GM10266 (cell line): ENCODE results near the gene PFKM.

Source experiments
- DNase-seq: peaks from one replicate; pipeline ENCODE4 v3.0.0; 2012; ENCODE audit errors: extremely low spot score
- TF ChIP-seq, protein P1 (sequence below): IDR thresholded peaks from 2 replicates; pipeline ENCODE4 v1.5.1; 2012; ENCODE audit warnings: mild to moderate bottlenecking, low read depth; ENCODE audit not compliant: control insufficient read depth, insufficient read depth; ENCODE audit errors: missing control alignments

The PFKM gene

DNA sequence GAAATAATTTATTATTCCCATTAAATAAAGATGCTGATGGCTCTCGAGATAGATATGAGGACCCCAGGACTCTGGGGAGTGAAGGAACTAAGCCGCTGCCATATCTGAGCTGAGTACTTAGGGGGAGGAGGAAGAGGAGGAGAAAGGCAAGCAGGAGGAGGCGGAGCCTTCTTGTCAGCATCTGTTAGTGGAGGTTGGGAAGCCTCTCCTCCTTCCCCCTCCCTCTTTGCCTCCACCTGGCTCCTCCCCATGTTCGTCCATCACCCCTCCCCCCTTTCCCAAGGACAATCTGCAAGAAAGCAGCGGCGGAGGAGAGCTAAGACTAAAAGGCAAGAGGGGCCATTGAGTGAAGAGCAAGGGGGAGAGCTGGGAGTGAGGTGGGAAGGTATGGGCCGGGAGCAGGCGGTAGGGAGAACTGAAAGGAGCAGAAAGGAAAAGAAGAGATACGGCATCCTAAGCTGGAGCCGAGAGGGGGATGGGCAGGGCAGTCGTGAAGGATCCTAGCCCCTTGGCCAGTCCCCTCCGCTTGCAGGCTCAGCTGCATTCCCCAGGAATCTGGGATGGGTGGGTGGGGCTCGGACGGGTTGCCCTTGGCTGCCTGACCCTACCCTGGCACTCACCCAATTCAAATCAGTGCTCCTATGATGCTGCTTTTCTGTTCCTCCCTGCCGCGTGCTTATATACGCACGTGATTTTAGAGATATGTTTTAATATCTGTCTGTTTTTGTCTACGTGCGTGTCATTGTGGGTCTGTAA lies at the start of gene PFKM:
Gene PFKM, plus strand, starts transcription at position 287 of the 756 bp plus-strand sequence. CDS start 3,411 bp downstream, outside the sequence.
- peak; percentile 89 for DNase-seq
- TF ChIP-seq, protein P1, sequence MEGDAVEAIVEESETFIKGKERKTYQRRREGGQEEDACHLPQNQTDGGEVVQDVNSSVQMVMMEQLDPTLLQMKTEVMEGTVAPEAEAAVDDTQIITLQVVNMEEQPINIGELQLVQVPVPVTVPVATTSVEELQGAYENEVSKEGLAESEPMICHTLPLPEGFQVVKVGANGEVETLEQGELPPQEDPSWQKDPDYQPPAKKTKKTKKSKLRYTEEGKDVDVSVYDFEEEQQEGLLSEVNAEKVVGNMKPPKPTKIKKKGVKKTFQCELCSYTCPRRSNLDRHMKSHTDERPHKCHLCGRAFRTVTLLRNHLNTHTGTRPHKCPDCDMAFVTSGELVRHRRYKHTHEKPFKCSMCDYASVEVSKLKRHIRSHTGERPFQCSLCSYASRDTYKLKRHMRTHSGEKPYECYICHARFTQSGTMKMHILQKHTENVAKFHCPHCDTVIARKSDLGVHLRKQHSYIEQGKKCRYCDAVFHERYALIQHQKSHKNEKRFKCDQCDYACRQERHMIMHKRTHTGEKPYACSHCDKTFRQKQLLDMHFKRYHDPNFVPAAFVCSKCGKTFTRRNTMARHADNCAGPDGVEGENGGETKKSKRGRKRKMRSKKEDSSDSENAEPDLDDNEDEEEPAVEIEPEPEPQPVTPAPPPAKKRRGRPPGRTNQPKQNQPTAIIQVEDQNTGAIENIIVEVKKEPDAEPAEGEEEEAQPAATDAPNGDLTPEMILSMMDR, result no peak

DNA sequence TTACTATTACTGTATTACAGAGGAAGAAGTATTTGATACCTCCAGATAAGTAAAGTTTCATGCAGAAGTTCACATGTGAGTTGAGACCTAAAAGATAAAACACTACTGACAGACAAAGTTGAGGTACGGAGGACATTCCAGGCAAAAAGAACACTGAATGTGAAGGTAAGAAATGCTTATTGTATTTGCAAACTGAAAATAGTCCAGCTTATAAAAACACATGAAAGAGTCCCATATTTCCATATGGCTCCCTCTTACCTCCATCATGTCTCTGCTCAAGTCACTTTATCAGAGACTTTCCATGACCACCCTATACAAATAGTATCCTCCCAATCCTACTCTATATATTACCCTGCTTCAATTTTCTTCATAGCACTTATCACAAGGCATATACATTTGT lies 49.1 kb upstream of the PFKM start:
- TF ChIP-seq, protein P1, result no peak
- DNase-seq, result no peak

DNA sequence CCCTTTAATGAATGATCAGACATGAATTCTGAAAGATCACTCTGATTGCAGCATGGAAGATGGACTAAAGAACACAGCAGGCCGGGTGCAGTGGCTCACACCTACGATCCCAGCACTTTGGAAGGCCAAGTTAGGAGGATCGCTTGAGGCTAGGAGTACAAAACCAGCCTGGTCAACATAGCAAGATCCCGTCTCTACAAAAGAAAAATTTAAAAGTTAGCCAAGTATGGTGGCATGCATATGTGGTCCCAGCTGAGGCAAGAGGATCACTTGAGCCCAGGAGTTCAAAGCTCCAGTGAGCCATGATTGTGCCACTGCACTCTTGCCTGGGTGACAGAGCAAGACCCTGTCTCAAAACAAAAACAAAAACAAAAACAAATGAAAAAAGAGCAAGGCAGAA lies 48.4 kb upstream of the PFKM start:
- no peak for DNase-seq
- TF ChIP-seq, protein P1, result no peak

DNA sequence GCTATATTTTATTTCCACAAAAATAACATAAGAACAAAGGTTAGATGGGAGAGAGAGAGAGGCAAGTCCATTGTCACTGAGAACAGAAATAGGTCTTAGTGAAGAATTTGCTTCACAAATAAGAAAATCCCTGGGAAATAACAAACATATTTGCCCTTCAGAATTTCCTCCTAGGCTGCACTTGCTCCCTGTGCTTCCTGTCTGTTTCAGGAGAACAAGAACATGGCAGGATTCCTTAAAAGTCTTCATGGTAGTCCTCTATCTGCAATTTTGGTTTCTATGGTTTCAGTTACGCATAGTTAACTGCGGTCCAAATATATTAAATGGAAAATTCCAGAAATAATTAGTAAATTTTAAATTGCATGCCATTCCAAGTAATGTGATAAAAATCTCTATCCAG lies 47.4 kb upstream of the PFKM start:
- DNase-seq, result no peak

DNA sequence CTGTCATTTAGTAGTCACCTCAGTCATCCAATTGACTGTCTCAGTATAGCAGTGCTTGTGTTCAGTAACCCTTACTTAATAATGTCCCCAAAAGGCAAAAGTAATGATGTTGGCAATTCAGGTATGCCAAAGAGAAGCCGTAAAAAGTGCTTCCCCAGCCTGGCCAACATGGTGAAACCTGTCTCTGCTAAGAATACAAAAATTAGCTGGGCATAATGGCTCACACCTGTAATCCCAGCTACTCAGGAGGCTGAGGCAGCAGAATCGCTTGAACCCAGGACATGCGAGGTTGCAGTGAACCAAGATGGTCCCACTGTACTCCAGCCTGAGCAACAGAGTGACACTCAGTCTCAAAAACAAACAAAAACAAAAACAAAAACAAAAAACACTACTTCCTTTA lies 46.9 kb upstream of the PFKM start:
- no peak for DNase-seq
- TF ChIP-seq, protein P1, result no peak

More for the DNA sequence above, 47.4 kb upstream of the PFKM start:
- TF ChIP-seq, protein P1, result no peak

DNA sequence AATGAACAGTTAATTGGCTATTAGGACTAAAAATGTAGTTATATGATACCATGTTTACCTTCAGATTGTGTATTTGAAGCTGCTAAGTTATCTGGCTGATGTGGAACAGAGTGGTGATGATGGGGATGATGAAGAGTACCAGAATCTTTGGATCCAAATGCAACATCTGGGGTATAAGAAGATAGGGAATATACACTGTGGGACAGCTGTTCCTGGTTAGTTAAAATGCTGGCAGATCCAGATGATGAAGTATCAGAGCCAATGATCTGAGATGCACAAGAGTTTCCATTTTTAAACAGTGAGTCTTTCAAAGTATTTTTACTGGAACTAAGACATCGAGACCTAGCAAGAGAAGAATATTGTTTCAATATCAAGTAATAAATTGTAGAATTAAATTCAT lies 44.9 kb upstream of the PFKM start:
- DNase-seq, result no peak
- TF ChIP-seq, protein P1, result no peak

DNA sequence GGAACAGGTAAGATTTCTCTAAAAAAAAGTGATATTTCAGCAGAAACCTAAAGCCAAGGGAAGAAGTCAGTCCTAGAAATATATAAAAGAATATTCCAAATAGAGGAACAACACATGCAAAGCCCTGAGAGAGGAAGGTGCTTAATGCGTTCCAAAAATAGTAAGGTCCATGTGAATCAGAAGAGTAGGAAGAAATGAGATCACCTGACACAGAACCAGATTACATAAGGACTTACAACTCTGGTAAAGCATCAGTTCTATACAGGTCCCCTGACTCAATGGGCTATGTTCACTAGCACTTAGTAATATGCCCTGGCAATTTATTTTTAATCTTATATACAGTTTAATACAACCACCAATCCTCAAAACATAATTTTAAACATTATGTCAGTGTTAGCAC lies 43.3 kb upstream of the PFKM start:
- no peak for DNase-seq
- TF ChIP-seq, protein P1, result no peak
